Measurements from ENCODE around the gene ADCY4.
"Not testable (repeated sequence)": the region's sequence is repeated elsewhere in the genome, so short reads cannot be mapped to it uniquely, and the experiment has no call there.

Gene ADCY4

GRCh38 chr14:24366721-24367513, 32.0 kb upstream of the ADCY4 start:
- DNase-seq (ENCODE audit: low spot score), result peak; percentile 98

- DNase-seq (ENCODE audit: low spot score), result no peak
These were observed 31.5 kb upstream of the ADCY4 start for GRCh38 chr14:24366413-24366720.

DNA sequence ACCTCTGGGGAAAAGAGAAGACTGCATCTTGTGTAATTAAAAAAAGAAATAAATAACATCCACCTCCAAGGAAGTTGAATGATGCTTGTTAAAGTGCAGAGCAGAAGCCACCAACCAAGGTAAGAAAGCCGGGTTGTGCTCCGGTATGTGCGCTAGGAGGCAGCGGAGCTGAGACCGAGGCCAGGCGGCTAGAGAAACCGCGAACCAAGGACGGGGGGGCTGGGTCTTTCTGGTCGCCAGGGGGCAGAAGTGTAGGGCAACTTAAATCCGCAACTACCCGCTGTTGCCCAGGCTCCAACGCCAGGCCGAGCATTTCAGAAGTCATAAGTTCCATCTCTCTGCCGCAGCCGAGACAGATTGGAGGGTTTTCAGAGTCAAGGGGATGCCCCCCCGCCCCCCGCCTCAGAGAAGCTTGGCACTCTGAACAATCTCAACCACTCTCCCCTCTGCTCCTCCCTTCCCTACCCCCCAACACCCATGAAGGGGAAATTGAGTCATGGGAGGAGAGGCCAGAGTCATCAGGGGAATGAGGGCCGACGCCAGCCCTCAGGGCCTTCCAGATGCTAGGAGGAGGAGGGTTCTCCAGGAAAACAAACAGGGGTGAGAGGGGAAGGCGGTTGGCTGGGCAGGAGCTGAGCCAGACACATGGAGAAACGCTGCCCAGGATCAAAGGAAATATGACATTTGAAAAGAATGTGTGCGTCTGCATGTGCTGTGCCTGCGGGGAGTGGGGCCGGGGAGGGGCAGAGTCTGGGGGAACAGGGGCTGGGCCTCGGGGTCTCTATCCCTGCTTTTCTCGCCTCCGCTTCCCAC, 30.9 kb upstream of the ADCY4 start:
- peak; percentile 92 for DNase-seq (ENCODE audit: low spot score)

GRCh38 chr14:24364841-24365240, 30.0 kb upstream of the ADCY4 start:
- no peak for DNase-seq (ENCODE audit: low spot score)

DNA sequence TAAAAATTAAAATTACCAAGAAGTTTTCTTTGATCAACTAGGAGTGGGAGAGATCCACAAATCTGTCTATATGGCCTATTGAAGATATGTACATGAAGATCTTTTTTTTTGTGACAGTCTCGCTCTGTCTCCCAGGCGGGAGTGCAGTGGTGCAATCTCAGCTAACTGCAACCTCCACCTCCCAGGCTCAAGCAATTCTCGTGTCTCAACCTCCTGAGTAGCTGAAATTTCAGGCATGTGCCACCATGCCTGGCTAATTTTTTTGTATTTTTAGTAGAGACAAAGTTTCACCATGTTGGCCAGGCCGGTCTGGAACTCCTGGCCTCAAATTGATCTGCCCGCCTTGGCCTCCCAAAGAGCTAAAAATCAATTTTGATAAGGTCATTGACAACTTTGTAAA, 28.5 kb upstream of the ADCY4 start:
- DNase-seq (ENCODE audit: low spot score), result no peak

- DNase-seq (ENCODE audit: low spot score), result no peak
These were observed 27.5 kb upstream of the ADCY4 start for GRCh38 chr14:24362241-24362960.

- DNase-seq (ENCODE audit: low spot score), result no peak
These were observed 26.5 kb upstream of the ADCY4 start for GRCh38 chr14:24361326-24361725.

DNA sequence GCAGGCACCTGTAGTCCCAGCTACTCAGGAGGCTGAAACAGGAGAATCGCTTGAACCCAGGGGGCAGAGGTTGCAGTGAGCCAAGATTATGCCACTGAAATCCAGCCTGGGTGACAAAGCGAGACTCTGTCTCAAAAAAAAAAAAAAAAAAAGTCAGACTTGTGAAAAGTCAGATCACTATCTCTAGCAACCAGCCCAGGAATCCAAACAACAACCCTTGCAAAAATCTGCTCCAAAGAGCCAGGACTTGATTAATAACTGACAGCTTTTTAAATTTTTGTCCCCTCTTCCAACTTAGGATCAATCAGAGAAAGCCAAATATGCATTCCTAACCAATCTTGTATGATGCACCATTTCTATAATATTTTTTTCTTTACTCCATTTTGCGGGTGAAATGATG, 25.4 kb upstream of the ADCY4 start:
- no peak for DNase-seq (ENCODE audit: low spot score)

- DNase-seq (ENCODE audit: low spot score), result no peak
These were observed 21.3 kb upstream of the ADCY4 start for GRCh38 chr14:24356208-24356607.

- no peak for DNase-seq (ENCODE audit: low spot score)
These were observed 20.1 kb upstream of the ADCY4 start for GRCh38 chr14:24355009-24355408.

DNA sequence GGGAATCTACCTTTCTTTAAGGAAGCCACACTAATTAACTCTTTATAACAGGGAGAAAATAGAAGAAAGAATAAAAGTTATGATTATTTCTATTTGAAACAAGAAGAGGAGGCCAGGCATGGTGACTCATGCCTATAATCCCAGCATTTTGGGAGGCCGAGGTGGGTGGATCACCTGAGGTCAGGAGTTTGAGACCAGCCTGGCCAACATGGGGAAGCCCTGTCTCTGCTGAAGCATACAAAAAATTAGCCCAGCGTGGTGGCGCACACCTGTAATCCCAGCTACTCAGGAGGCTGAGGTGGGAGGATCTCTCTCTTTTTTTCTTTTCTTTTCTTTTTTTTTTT, 19.6 kb upstream of the ADCY4 start:
- DNase-seq (ENCODE audit: low spot score), result not testable (repeated sequence)

- DNase-seq (ENCODE audit: low spot score), result no peak
These were observed 18.9 kb upstream of the ADCY4 start for GRCh38 chr14:24353559-24354481.

- no peak for DNase-seq (ENCODE audit: low spot score)
These were observed 16.6 kb upstream of the ADCY4 start for GRCh38 chr14:24351517-24351916.

DNA sequence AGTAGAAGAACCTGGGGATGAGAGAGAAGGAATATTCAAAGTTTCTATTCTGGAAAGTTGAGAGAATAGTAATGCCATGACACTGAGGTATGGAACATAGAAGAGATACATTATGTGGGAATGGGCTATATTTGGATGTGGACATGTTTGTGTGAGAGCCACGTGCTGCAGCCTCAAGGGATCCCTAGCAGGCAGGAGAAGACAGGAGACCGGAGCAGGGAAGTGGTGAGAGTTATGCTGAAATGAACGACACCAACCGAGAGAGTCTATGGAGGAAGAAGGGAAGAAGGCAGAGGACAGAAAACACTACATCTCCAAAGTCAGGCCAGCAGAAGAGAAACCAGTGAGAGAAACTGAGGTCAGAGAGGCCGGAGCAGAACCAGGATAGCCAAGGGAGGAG, 14.9 kb upstream of the ADCY4 start:
- no peak for DNase-seq (ENCODE audit: low spot score)

DNA sequence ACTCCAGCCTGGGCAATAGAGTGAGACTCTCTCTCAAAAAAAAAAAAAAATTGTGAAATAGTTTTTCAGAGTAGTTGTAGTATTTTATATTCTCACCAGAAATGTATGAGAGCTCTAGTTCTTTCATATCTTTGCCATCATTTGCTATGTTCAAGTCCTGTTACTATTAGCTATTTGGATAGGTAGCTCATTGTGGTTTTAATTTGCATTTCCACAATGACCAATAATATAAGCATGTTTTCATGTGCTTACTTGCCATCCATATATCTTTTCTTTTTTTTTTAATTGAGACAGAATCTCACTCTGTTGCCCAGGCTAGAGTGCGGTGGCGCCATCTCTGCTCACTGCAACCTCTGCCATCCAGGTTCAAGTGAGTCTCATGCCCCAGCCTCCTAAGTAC, 13.3 kb upstream of the ADCY4 start:
- DNase-seq (ENCODE audit: low spot score), result no peak

DNA sequence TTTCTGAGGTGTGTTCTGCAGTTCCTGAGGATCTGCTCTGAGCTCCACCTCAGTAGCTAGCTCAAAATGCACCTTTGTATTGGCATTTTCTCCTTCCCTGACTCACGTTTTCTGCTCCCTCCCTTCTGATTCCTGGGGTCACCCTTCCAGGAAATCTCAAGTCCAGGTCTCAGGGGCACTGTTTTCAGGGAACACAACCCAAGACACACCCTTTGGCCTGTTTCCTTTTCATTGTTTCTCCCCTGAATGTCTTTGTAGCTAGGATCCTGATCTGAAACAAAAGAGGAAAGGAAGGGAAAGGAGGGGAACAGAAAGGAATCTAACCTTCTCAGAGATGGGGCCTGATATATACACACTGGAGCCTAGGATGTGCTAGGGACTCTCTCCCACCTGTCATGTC, 12.3 kb upstream of the ADCY4 start:
- no peak for DNase-seq (ENCODE audit: low spot score)

DNA sequence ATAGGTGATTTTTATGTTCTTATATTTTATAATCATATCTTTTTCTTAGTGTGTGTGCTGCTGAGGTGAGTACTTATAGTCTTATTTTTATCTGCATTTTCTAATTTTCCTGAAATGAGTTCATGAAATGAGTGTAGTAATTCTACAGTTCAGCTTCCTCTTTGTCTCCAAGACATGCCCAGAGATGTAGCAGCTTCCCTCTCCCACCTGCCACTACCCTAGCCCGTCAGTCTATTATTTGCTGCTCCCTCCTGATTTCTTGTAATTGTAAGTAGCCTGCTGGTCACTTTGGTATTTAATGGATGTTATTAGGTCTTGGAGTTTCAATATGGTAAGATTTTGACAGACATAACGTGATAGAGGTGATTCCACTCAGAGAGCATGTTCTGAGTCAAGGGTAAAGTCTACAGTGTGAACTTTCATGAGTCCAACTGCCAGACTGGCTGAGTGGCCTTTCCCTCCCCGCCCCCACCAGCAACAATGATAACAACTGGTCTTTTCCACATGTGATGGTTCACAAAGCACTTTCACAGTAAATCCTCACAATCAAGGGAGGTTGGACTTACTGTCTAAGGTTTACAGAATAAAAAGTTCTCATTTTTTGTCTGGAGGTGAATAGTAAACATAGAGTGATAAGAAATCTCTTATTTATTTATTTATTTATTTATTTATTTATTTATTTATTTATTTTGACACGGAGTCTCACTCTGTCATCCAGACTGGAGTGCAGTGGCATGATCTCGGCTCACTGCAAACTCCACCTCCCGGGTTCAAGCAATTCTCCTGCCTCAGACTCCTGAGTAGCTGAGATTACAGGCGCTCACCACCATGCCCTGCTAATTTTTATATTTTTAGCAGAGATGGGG, 9.2 kb upstream of the ADCY4 start:
- no peak for DNase-seq (ENCODE audit: low spot score)

- DNase-seq (ENCODE audit: low spot score), result no peak
These were observed 8.0 kb upstream of the ADCY4 start for GRCh38 chr14:24342889-24343288.

- DNase-seq (ENCODE audit: low spot score), result no peak
These were observed 5.7 kb upstream of the ADCY4 start for GRCh38 chr14:24340606-24341005.

- no peak for DNase-seq (ENCODE audit: low spot score)
These were observed 4.6 kb upstream of the ADCY4 start, which contains the start of gene RIPK3 for GRCh38 chr14:24339284-24340151. Gene RIPK3, minus strand, starts transcription at chr14:24339991. Its CDS starts 165 bp downstream, at chr14:24339826.

Data from cerebellar cortex (tissue), 1 donor.